ENCODE data around the gene PNPLA7.

PNPLA7 gene

DNA sequence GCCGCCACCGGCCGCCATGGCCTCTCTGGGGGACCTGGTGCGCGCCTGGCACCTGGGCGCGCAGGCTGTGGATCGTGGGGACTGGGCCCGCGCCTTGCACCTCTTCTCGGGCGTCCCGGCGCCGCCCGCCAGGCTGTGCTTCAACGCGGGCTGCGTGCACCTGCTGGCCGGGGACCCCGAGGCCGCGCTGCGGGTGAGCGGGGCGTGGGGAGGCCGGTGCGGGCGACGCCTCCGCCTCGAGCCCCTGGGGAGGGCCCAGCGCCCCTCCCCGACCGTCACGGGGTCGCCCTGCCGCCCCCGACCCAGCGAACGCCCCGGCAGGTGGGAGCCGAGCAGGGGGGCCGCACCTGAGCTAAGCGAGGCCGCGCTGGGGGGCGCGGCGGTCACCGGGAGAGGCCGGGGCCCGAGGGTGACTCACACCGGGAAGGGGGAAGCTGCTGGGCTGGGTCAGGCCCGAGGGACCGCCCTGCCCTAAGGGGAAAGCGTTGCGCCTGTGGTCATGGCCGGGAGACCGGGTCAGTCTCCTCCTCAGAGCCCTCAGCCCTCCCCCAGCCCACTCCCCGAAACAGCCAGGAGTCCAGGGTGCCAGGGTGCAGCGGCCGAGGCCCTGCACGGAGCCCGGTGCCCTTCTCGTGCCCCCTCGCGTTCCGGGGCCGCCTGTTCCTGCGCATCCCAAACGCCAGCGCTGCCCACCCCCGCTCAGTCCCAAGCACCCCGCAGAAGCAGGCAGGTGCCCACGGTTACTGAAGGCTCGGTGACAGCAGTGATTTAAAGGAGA lies 126.5 kb downstream of the PNPLA7 start (continued):
- TF ChIP-seq, protein P1, sequence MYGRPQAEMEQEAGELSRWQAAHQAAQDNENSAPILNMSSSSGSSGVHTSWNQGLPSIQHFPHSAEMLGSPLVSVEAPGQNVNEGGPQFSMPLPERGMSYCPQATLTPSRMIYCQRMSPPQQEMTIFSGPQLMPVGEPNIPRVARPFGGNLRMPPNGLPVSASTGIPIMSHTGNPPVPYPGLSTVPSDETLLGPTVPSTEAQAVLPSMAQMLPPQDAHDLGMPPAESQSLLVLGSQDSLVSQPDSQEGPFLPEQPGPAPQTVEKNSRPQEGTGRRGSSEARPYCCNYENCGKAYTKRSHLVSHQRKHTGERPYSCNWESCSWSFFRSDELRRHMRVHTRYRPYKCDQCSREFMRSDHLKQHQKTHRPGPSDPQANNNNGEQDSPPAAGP (tag by site-specific recombination; IDR thresholded peaks at IDR 0.05), result peak; percentile 35; the same call in 1 of the 2 replicates
- no peak for TF ChIP-seq TCF7L2 (IDR thresholded peaks at IDR 0.05; ENCODE audit: borderline replicate concordance, low read depth, low read length)
- peak; percentile 38; the same call in 1 of the 2 replicates for TF ChIP-seq KLF8 (tag by site-specific recombination; IDR thresholded peaks at IDR 0.05)
- TF ChIP-seq GLI4 (tag by site-specific recombination; IDR thresholded peaks at IDR 0.05), result no peak
- TF ChIP-seq SP2 (tag by site-specific recombination; IDR thresholded peaks at IDR 0.05), result no peak
- no peak for TF ChIP-seq SETDB1 (IDR thresholded peaks at IDR 0.05; ENCODE audit: insufficient read length, low read length)
- TF ChIP-seq, protein P2, sequence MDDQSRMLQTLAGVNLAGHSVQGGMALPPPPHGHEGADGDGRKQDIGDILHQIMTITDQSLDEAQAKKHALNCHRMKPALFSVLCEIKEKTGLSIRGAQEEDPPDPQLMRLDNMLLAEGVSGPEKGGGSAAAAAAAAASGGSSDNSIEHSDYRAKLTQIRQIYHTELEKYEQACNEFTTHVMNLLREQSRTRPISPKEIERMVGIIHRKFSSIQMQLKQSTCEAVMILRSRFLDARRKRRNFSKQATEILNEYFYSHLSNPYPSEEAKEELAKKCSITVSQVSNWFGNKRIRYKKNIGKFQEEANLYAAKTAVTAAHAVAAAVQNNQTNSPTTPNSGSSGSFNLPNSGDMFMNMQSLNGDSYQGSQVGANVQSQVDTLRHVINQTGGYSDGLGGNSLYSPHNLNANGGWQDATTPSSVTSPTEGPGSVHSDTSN (CRISPR knock-in tag; IDR thresholded peaks at IDR 0.05), result 0 out of 2 replicates have a peak, but pooled peaks have one; percentile 21
- TF ChIP-seq, protein P3, sequence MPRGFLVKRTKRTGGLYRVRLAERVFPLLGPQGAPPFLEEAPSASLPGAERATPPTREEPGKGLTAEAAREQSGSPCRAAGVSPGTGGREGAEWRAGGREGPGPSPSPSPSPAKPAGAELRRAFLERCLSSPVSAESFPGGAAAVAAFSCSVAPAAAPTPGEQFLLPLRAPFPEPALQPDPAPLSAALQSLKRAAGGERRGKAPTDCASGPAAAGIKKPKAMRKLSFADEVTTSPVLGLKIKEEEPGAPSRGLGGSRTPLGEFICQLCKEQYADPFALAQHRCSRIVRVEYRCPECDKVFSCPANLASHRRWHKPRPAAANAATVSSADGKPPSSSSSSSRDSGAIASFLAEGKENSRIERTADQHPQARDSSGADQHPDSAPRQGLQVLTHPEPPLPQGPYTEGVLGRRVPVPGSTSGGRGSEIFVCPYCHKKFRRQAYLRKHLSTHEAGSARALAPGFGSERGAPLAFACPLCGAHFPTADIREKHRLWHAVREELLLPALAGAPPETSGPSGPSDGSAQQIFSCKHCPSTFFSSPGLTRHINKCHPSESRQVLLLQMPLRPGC (tag by site-specific recombination; IDR thresholded peaks at IDR 0.05), result no peak
- no peak for TF ChIP-seq ZNF292 (tag by site-specific recombination; IDR thresholded peaks at IDR 0.05; ENCODE audit: borderline replicate concordance, low read depth)
- TF ChIP-seq, protein P4, sequence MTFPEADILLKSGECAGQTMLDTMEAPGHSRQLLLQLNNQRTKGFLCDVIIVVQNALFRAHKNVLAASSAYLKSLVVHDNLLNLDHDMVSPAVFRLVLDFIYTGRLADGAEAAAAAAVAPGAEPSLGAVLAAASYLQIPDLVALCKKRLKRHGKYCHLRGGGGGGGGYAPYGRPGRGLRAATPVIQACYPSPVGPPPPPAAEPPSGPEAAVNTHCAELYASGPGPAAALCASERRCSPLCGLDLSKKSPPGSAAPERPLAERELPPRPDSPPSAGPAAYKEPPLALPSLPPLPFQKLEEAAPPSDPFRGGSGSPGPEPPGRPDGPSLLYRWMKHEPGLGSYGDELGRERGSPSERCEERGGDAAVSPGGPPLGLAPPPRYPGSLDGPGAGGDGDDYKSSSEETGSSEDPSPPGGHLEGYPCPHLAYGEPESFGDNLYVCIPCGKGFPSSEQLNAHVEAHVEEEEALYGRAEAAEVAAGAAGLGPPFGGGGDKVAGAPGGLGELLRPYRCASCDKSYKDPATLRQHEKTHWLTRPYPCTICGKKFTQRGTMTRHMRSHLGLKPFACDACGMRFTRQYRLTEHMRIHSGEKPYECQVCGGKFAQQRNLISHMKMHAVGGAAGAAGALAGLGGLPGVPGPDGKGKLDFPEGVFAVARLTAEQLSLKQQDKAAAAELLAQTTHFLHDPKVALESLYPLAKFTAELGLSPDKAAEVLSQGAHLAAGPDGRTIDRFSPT (tag by site-specific recombination; IDR thresholded peaks at IDR 0.05), result peak; percentile 60
- TF ChIP-seq, protein P5, sequence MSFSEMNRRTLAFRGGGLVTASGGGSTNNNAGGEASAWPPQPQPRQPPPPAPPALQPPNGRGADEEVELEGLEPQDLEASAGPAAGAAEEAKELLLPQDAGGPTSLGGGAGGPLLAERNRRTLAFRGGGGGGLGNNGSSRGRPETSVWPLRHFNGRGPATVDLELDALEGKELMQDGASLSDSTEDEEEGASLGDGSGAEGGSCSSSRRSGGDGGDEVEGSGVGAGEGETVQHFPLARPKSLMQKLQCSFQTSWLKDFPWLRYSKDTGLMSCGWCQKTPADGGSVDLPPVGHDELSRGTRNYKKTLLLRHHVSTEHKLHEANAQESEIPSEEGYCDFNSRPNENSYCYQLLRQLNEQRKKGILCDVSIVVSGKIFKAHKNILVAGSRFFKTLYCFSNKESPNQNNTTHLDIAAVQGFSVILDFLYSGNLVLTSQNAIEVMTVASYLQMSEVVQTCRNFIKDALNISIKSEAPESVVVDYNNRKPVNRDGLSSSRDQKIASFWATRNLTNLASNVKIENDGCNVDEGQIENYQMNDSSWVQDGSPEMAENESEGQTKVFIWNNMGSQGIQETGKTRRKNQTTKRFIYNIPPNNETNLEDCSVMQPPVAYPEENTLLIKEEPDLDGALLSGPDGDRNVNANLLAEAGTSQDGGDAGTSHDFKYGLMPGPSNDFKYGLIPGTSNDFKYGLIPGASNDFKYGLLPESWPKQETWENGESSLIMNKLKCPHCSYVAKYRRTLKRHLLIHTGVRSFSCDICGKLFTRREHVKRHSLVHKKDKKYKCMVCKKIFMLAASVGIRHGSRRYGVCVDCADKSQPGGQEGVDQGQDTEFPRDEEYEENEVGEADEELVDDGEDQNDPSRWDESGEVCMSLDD (tag by site-specific recombination; IDR thresholded peaks at IDR 0.05), result peak; percentile 52; the same call in 1 of the 2 replicates
- TF ChIP-seq ZNF223 (tag by site-specific recombination; IDR thresholded peaks at IDR 0.05), result no peak
- no peak for TF ChIP-seq ZNF311 (tag by site-specific recombination; IDR thresholded peaks at IDR 0.05; ENCODE audit: borderline replicate concordance)
- no peak for TF ChIP-seq ZNF529 (tag by site-specific recombination; IDR thresholded peaks at IDR 0.05; ENCODE audit: insufficient replicate concordance)
- TF ChIP-seq ZBTB7A (tag by site-specific recombination; IDR thresholded peaks at IDR 0.05; ENCODE audit: low read depth), result peak; percentile 49; the same call in 1 of the 2 replicates
- TF ChIP-seq ZNF184 (tag by site-specific recombination; IDR thresholded peaks at IDR 0.05), result no peak
- no peak; the same call in 1 of the 2 replicates for TF ChIP-seq ZNF2 (tag by site-specific recombination; IDR thresholded peaks at IDR 0.05)
- TF ChIP-seq MEIS1 (CRISPR knock-in tag; IDR thresholded peaks at IDR 0.05; ENCODE audit: borderline replicate concordance), result no peak
- TF ChIP-seq ZBTB8A (tag by site-specific recombination; IDR thresholded peaks at IDR 0.05), result peak; percentile 24; the same call in 1 of the 2 replicates
- TF ChIP-seq KLF16 (tag by site-specific recombination; IDR thresholded peaks at IDR 0.05), result no peak
- TF ChIP-seq ZNF211 (tag by site-specific recombination; IDR thresholded peaks at IDR 0.05; ENCODE audit: low read depth), result no peak
- no peak for TF ChIP-seq ZNF433 (tag by site-specific recombination; IDR thresholded peaks at IDR 0.05; ENCODE audit: low read depth)
- TF ChIP-seq ZNF555 (tag by site-specific recombination; conservative IDR thresholded peaks at IDR 0.05), result no peak
- no peak for TF ChIP-seq SP3 (tag by site-specific recombination; IDR thresholded peaks at IDR 0.05)
- no peak for TF ChIP-seq TRIM28 (IDR thresholded peaks at IDR 0.05; ENCODE audit: borderline replicate concordance, low read length)
- no peak for TF ChIP-seq ZNF132 (tag by site-specific recombination; IDR thresholded peaks at IDR 0.05; ENCODE audit: borderline replicate concordance)
- TF ChIP-seq GLI2 (tag by site-specific recombination; IDR thresholded peaks at IDR 0.05; ENCODE audit: borderline replicate concordance, low read depth), result no peak
- no peak for TF ChIP-seq ZNF501 (tag by site-specific recombination; IDR thresholded peaks at IDR 0.05)
- no peak for TF ChIP-seq ZNF274 (IDR thresholded peaks at IDR 0.05; ENCODE audit: low read length)
- no peak for TF ChIP-seq ZNF274 (tag by site-specific recombination; IDR thresholded peaks at IDR 0.05; ENCODE audit: borderline replicate concordance)
- no peak for TF ChIP-seq ZNF175 (tag by site-specific recombination; IDR thresholded peaks at IDR 0.05)
- TF ChIP-seq ZNF677 (tag by site-specific recombination; IDR thresholded peaks at IDR 0.05), result 0 out of 2 replicates have a peak, but pooled peaks have one; percentile 12

Measured in HEK293 (cell line).